ENCODE data around the gene PRTFDC1. TPM values are rescaled to one million over a fixed set of nuclear protein-coding genes. Genes with fewer than 3 reads are reported as not detected.

PRTFDC1 gene
- total RNA-seq, 2 donors from 2014 or later = 14.5 to 18.3 TPM

DNA sequence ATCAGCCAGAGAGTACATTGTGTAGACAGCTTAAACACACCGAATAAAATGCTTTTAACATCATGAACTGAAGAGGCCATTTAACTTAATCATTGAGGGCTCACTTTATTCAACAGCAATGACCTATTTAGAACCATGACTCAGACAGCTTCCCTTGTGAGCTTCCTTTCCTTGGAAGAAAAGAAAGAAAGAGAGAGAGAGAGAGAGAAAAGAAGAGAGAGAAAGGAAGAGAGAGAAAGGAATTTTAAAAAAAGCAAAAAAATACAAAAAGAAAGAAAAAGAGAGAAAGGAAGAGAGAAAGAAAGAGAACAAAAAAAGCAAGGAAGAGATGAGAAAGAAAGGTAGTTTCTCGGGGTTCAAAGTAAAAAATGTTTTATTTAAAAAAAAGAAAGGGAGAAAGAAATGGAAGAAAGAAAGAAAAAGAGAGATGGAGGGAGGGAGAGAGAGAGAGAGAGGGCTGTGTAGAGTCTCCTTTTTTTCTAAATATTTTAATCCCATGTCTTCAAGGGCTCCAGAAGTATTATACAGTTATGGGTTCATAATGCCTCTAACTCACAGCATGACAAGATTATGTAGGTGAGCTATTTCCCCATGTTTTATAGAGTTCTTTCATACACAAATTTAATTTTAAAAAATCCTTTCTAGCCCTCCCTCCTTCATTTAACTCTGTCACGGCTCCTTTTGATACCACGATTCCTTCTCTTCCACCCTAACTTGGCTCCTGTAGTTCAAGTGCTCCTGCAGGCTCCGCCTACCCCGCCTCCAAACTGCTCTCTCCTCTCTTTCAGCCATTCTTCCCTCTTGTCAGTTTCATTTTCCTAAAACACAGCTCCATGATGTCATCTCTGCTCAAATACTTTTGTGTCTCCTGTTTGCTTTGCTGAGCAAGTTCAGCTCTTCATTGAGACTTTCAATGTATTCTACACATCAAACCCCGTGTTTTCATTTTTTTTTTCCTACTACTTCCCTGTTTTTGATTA is 85.5 kb downstream of the PRTFDC1 start:
- peaks cover 9% of the 10 kb centered on the region for H3K4me1 Mint-ChIP-seq
- 81 to 87% methylated on average over 6 to 7 of the region's 7 CpGs for WGBS, 2 experiments (ENCODE audit: insufficient coverage in 1 of 2, insufficient read length in 1 of 2)
- no peak overlapping the region for H3K9ac ChIP-seq (ENCODE audit: extremely low read depth, low read length, poor library complexity, severe bottlenecking)
- no peaks in the 10 kb centered on the region for H3K27me3 Mint-ChIP-seq (ENCODE audit: insufficient read depth)
- H3K27ac Mint-ChIP-seq = no peak overlapping the region
- H3K9me3 Mint-ChIP-seq = peaks cover 11% of the 10 kb centered on the region
- peaks cover 7% of the 10 kb centered on the region for H3K9me3 ChIP-seq (ENCODE audit: control insufficient read depth, low read length)
- peaks cover 16% of the 10 kb centered on the region for H3K36me3 Mint-ChIP-seq (ENCODE audit: low read depth)
- H3K4me1 ChIP-seq (ENCODE audit: control insufficient read depth, insufficient read depth, low read length) = no peaks in the 10 kb centered on the region
- H3K27ac ChIP-seq (ENCODE audit: low read depth, low read length) = no peak overlapping the region
- H3K36me3 ChIP-seq (ENCODE audit: control insufficient read depth, insufficient read depth, low read length) = no peaks in the 10 kb centered on the region
- TF ChIP-seq, protein P1, sequence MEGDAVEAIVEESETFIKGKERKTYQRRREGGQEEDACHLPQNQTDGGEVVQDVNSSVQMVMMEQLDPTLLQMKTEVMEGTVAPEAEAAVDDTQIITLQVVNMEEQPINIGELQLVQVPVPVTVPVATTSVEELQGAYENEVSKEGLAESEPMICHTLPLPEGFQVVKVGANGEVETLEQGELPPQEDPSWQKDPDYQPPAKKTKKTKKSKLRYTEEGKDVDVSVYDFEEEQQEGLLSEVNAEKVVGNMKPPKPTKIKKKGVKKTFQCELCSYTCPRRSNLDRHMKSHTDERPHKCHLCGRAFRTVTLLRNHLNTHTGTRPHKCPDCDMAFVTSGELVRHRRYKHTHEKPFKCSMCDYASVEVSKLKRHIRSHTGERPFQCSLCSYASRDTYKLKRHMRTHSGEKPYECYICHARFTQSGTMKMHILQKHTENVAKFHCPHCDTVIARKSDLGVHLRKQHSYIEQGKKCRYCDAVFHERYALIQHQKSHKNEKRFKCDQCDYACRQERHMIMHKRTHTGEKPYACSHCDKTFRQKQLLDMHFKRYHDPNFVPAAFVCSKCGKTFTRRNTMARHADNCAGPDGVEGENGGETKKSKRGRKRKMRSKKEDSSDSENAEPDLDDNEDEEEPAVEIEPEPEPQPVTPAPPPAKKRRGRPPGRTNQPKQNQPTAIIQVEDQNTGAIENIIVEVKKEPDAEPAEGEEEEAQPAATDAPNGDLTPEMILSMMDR (conservative IDR thresholded peaks at IDR 0.05) = no peak
- H3K4me3 ChIP-seq (ENCODE audit: low read length) = no peak overlapping the region
- H3K4me3 Mint-ChIP-seq = no peak overlapping the region
- no peaks in the 10 kb centered on the region for H3K27me3 ChIP-seq (ENCODE audit: control insufficient read depth, insufficient read depth, low read length, poor library complexity, severe bottlenecking)
- DNase-seq = peak; percentile 56

DNA sequence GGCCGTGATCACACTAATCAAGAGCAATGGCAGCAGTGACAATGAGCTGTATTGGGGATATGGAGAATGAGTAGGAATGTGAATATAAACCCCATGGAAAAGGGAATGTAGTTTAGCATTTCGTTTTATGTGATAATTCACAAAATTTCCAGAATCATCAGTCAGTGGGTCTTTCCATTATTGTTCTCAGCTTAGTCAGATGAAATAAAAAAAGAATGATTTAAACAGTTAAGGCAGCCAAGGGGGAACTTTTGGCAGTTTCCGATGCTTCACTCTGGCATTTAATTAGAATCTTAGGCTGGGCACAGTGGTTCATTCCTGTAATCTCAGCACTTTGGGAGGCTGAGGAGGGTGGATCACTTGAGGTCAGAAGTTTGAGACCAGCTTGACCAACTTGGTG is 86.6 kb downstream of the PRTFDC1 start:
- Histone ChIP-seq H3K36me3 (ENCODE audit: control insufficient read depth, insufficient read depth, low read length) (no peaks in the 10 kb centered on the region), H3K4me1 (ENCODE audit: control insufficient read depth, insufficient read depth, low read length) (no peaks in the 10 kb centered on the region), H3K4me3 (ENCODE audit: low read length) (no peak overlapping the region), H3K9me3 (ENCODE audit: control insufficient read depth, low read length) (peaks cover 7% of the 10 kb centered on the region), H3K9ac (ENCODE audit: extremely low read depth, low read length, poor library complexity, severe bottlenecking) (no peak overlapping the region), H3K27me3 (ENCODE audit: control insufficient read depth, insufficient read depth, low read length, poor library complexity, severe bottlenecking) (no peaks in the 10 kb centered on the region), H3K27ac (ENCODE audit: low read depth, low read length) (no peak overlapping the region)
- Mint-ChIP-seq H3K4me3 (no peak overlapping the region), H3K9me3 (peaks cover 11% of the 10 kb centered on the region), H3K27me3 (ENCODE audit: insufficient read depth) (no peaks in the 10 kb centered on the region), H3K27ac (no peak overlapping the region), H3K4me1 (peaks cover 9% of the 10 kb centered on the region), H3K36me3 (ENCODE audit: low read depth) (peaks cover 16% of the 10 kb centered on the region)
- TF ChIP-seq, protein P1 (conservative IDR thresholded peaks at IDR 0.05) = no peak
- DNase-seq = no peak
- WGBS, 2 experiments (ENCODE audit: insufficient coverage in 1 of 2, insufficient read length in 1 of 2) = 90 to 100% methylated on average over 2 to 3 of the region's 3 CpGs

DNA sequence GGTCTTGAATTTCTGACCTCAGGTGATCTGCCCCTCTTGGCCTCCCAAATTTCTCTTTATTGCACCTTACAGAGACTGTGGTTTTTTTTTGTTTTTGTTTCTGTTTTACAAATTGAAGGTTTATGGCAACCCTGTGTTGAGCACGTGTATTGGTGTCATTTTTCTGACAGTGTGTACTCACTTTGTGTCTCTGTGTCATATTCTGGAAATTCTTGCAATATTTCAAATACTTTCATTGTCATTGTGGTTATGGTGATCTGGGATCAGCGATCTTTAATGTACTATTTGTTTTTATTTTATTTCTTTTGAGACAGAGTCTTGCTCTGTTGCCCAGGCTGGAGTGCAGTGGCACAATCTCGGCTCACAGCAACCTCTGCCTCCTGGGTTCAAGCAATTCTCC is 89.8 kb downstream of the PRTFDC1 start:
- no peak overlapping the region for H3K4me3 Mint-ChIP-seq
- Histone ChIP-seq H3K9me3 (ENCODE audit: control insufficient read depth, low read length) (peaks cover 7% of the 10 kb centered on the region), H3K4me1 (ENCODE audit: control insufficient read depth, insufficient read depth, low read length) (no peaks in the 10 kb centered on the region), H3K36me3 (ENCODE audit: control insufficient read depth, insufficient read depth, low read length) (no peaks in the 10 kb centered on the region), H3K9ac (ENCODE audit: extremely low read depth, low read length, poor library complexity, severe bottlenecking) (no peak overlapping the region), H3K27ac (ENCODE audit: low read depth, low read length) (no peak overlapping the region), H3K4me3 (ENCODE audit: low read length) (no peak overlapping the region), H3K27me3 (ENCODE audit: control insufficient read depth, insufficient read depth, low read length, poor library complexity, severe bottlenecking) (no peaks in the 10 kb centered on the region)
- WGBS, 2 experiments (ENCODE audit: insufficient coverage in 1 of 2, insufficient read length in 1 of 2) = 89% methylated on average over 3 of the region's 3 CpGs; no CpG with 5 or more reads in 1 of the 2 experiments
- H3K4me1 Mint-ChIP-seq = peaks cover 27% of the 10 kb centered on the region
- H3K27ac Mint-ChIP-seq = no peak overlapping the region
- H3K36me3 Mint-ChIP-seq (ENCODE audit: low read depth) = peaks cover 16% of the 10 kb centered on the region
- H3K27me3 Mint-ChIP-seq (ENCODE audit: insufficient read depth) = no peaks in the 10 kb centered on the region
- TF ChIP-seq, protein P1 (conservative IDR thresholded peaks at IDR 0.05) = no peak
- peaks cover 11% of the 10 kb centered on the region for H3K9me3 Mint-ChIP-seq
- no peak for DNase-seq

Measured in endodermal cell (in vitro differentiated cells).